GM12875 (cell line): Measurements from ENCODE around the gene CFAP54.

Experiments used
- H3K4me3 ChIP-seq: one replicate; pipeline ENCODE4 v1.5.1; 2011; ENCODE audit warnings: low read depth, low read length, control low read depth
- TF ChIP-seq, protein P1 (sequence below): IDR thresholded peaks from 2 replicates; pipeline ENCODE4 v1.5.1; 2011; ENCODE audit warnings: low read depth, mild to moderate bottlenecking, control low read depth, inconsistent platforms, low read length, moderate library complexity, borderline replicate concordance; ENCODE audit not compliant: insufficient read depth

Gene CFAP54

DNA sequence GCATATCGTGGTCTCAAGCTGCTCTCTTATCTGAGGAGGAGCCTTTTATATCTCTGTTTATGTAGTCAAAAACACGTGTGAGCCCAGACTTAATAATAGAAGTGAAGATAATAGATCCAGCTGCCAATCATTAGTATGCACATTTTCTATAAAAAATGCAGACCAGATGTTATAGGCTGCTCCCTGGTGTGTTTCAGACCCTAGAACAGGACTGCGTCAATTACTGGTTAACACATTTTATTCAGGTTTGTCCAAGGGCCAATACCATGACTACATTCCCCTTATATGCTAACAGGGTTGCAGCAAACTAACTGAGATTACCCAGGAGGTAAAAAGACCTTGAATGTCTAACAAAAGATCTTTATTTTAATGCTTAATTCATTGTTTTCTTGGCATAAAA lies 319.2 kb downstream of the CFAP54 start:
- TF ChIP-seq, protein P1, sequence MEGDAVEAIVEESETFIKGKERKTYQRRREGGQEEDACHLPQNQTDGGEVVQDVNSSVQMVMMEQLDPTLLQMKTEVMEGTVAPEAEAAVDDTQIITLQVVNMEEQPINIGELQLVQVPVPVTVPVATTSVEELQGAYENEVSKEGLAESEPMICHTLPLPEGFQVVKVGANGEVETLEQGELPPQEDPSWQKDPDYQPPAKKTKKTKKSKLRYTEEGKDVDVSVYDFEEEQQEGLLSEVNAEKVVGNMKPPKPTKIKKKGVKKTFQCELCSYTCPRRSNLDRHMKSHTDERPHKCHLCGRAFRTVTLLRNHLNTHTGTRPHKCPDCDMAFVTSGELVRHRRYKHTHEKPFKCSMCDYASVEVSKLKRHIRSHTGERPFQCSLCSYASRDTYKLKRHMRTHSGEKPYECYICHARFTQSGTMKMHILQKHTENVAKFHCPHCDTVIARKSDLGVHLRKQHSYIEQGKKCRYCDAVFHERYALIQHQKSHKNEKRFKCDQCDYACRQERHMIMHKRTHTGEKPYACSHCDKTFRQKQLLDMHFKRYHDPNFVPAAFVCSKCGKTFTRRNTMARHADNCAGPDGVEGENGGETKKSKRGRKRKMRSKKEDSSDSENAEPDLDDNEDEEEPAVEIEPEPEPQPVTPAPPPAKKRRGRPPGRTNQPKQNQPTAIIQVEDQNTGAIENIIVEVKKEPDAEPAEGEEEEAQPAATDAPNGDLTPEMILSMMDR = no peak
- no peak overlapping the region for H3K4me3 ChIP-seq

- H3K4me3 ChIP-seq = no peak overlapping the region
- TF ChIP-seq, protein P1 = no peak
These were observed 320.1 kb downstream of the CFAP54 start for GRCh38 chr12:96809522-96809921.

- TF ChIP-seq, protein P1 = no peak
- no peak overlapping the region for H3K4me3 ChIP-seq
These were observed 320.7 kb downstream of the CFAP54 start for GRCh38 chr12:96810057-96810456.

- no peak overlapping the region for H3K4me3 ChIP-seq
- TF ChIP-seq, protein P1 = no peak
These were observed 321.1 kb downstream of the CFAP54 start for GRCh38 chr12:96810477-96810876.

DNA sequence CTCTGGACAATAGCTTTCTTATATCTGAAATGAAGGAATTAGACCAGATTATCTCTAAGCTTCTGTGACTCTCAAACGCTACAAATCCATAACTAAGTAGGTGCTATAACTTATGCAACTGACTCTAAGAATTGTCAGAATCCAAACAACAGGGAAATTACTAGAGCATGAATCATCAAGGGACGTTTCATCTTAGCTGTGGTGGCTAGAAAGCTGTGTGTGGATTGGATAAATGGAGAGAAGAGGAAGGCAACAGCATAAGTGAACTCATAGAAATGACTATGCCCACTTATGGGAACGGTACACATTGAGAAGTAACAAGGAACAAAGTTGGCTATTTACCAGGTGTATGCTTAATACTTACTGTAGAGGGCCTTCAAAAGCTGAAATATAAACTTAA lies 321.7 kb downstream of the CFAP54 start:
- TF ChIP-seq, protein P1 = no peak
- no peak overlapping the region for H3K4me3 ChIP-seq

DNA sequence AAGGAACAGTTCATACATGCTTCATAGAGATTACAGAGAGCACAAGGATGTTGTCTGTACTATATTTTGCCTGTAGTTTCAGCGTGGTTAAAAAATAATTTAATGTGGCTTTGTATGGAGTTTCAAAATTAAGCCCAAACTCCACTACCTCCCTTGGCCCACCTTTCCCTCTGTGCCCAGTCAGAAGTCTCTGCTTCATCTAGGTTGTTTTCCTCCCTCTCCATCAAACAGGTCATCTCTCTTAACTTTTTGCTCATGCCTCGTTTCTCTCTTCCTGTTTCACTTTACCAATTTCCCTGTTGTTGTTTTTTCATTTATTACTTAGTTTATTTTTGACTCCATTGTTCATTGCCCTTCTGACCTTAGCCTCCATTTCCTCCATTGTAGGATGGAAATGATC lies 322.8 kb downstream of the CFAP54 start:
- H3K4me3 ChIP-seq = no peak overlapping the region
- TF ChIP-seq, protein P1 = no peak

DNA sequence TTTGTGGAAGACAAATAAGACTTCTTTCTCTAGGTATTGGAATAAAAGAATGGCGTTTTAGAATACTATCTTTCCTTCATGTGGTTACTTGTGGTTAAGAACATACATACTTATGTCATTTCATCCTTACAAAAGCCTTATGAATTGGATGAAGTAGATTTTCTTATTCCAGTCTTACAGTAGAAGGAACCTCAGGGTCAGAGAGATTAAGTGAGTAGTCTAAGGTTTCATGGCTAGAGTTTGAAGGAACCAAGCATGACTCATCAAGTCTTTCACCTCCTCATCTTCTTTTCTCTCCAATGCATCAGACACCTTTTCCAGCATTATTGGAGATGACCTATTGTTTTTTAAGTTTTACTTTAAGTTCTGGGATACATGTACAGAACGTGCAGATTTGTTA lies 324.8 kb downstream of the CFAP54 start:
- TF ChIP-seq, protein P1 = no peak
- H3K4me3 ChIP-seq = no peak overlapping the region
